K562 (cell line): ENCODE measurements around the gene WDFY2. TPM values are rescaled to one million over a fixed set of nuclear protein-coding genes. Genes with fewer than 3 reads are reported as not detected.

ENCODE experiments used
- ATAC-seq: fragments of 200-7000 bp; cut with Tn5 transposase; 3 replicates; pipeline ENCODE4 v1.9.1; 2020; ENCODE audit warnings: moderate library complexity
- BruUV-seq: library from RNA; stranded (reverse); fragments of 400-500 nt; replicated peaks from 2 replicates; lab custom pipeline; 2021; lab: Mats Ljungman, UMichigan
- CTCF ChIA-PET: fragments of 300-600 bp; formaldehyde crosslinking; extraction: SDS; loops from one replicate; lab custom pipeline; 2021; ENCODE audit warnings: low intra/inter-chr PET ratio; lab: Yijun Ruan, JAX
- POLR2A ChIA-PET: fragments of 300-600, 350-650 bp; sonication (Branson Sonifier 250); formaldehyde crosslinking; extraction: SDS; loops from one replicate; lab custom pipeline; 2021; ENCODE audit warnings: antibody characterized with exemption, inconsistent platforms; lab: Yijun Ruan, JAX
- DNase-seq, 4 experiments: peaks; one replicate each; pipeline versions ENCODE4 v3.0.0 to v3.0.0-alpha.2; 2011 to 2018; ENCODE audit warnings: low spot score in 3 of 4, mixed read lengths in 3 of 4; ENCODE audit errors: extremely low read depth in 1 of 4
- FAIRE-seq: peaks from 2 replicates; lab custom pipeline; 2011; peaks lifted over from hg19 to GRCh38; lab: Jason Lieb, UNC
- H2AFZ ChIP-seq: 2 replicates; pipeline ENCODE4 v1.6.0; 2011; ENCODE audit warnings: low read depth, low read length, control low read depth, inconsistent platforms
- H3K27ac ChIP-seq: fragments of 200-600 bp; 3 replicates; pipeline ENCODE4 v1.8.0; 2011; ENCODE audit warnings: low read depth, mild to moderate bottlenecking, control low read depth, inconsistent platforms, low read length, moderate library complexity, mixed read lengths; ENCODE audit errors: extremely low read depth
- H3K27me3 ChIP-seq, 2 experiments: fragments of 300-600 bp in 1 of 2; 2 replicates in 1 of 2; 3 replicates in 1 of 2; pipeline versions ENCODE4 v1.6.0 to v1.8.0; 2011; ENCODE audit warnings: inconsistent platforms in 2 of 2, low read length in 2 of 2, mild to moderate bottlenecking in 1 of 2, mixed read lengths in 1 of 2, moderate library complexity in 1 of 2; ENCODE audit not compliant: control insufficient read depth in 2 of 2, insufficient read depth in 2 of 2
- H3K36me3 ChIP-seq: fragments of 300-600 bp; 3 replicates; pipeline ENCODE4 v1.8.0; 2011; ENCODE audit warnings: mild to moderate bottlenecking, low read length, inconsistent platforms; ENCODE audit not compliant: control insufficient read depth, insufficient read depth
- H3K4me1 ChIP-seq, 2 experiments: fragments of 200-600 bp in 1 of 2; replicated peaks in 1 of 2; 2 replicates in 1 of 2; 3 replicates in 1 of 2; pipeline versions ENCODE4 v1.5.1 to v1.8.0; 2011; ENCODE audit warnings: inconsistent platforms in 2 of 2, low read length in 2 of 2, mild to moderate bottlenecking in 1 of 2, mixed read lengths in 1 of 2, moderate library complexity in 1 of 2; ENCODE audit not compliant: control insufficient read depth in 2 of 2, insufficient read depth in 2 of 2
- H3K4me2 ChIP-seq: 2 replicates; pipeline ENCODE4 v1.6.1; 2011; ENCODE audit warnings: low read length, control low read depth, inconsistent platforms, mixed read lengths; ENCODE audit not compliant: insufficient read depth
- H3K4me3 ChIP-seq: fragments of 200-600 bp; sonication (generic), shearing (Covaris generic); 2 replicates; pipeline ENCODE4 v1.5.1; 2016; ENCODE audit warnings: control low read depth, inconsistent platforms
- H3K79me2 ChIP-seq: fragments of 200-600 bp; 3 replicates; pipeline ENCODE4 v1.8.0; 2011; ENCODE audit warnings: low read length, inconsistent platforms; ENCODE audit not compliant: control insufficient read depth, insufficient read depth
- H3K9ac ChIP-seq, 2 experiments: 2 replicates each; pipeline versions ENCODE4 v1.6.0 to v1.6.1; 2011; ENCODE audit warnings: low read depth in 2 of 2, low read length in 2 of 2, control low read depth in 1 of 2, inconsistent platforms in 1 of 2, mild to moderate bottlenecking in 1 of 2, mixed read lengths in 1 of 2; ENCODE audit not compliant: insufficient read depth in 1 of 2
- H3K9me1 ChIP-seq: one replicate; pipeline ENCODE4 v1.6.0; 2011; ENCODE audit warnings: inconsistent platforms, mild to moderate bottlenecking, low read length, moderate library complexity; ENCODE audit not compliant: control insufficient read depth, insufficient read depth
- H3K9me3 ChIP-seq: replicated peaks from 2 replicates; pipeline ENCODE4 v1.5.1; 2011; ENCODE audit warnings: low read depth, low read length, inconsistent platforms; ENCODE audit not compliant: control insufficient read depth, insufficient read depth
- H4K20me1 ChIP-seq: replicated peaks from 2 replicates; pipeline ENCODE4 v1.6.1; 2011; ENCODE audit warnings: low read length, inconsistent platforms, mixed read lengths; ENCODE audit not compliant: control insufficient read depth, insufficient read depth
- CTBP1 ChIP-seq: fragments of 450-650 bp; IDR thresholded peaks from 2 replicates; pipeline ENCODE4 v1.6.1; 2016; ENCODE audit warnings: borderline replicate concordance
- RAD21 ChIP-seq, 2 experiments: fragments of 250-450 bp in 1 of 2; fragments of 450-650 bp in 1 of 2; sonication (Bioruptor Pico) in 1 of 2; formaldehyde crosslinking in 1 of 2; IDR thresholded peaks in 1 of 2; conservative IDR thresholded peaks in 1 of 2; 2 replicates each; pipeline versions ENCODE4 v1.4.0 to v1.8.0; 2020 to 2022; ENCODE audit warnings: mild to moderate bottlenecking in 2 of 2, moderate library complexity in 1 of 2
- SETDB1 ChIP-seq: IDR thresholded peaks from one replicate; pipeline ENCODE4 v1.6.1; 2012; ENCODE audit warnings: low read length, control low read depth, inconsistent platforms
- SMC3 ChIP-seq: conservative IDR thresholded peaks from 2 replicates; pipeline ENCODE4 v1.6.1; 2011; ENCODE audit warnings: low read depth, low read length, improper control_type of control experiment; ENCODE audit not compliant: insufficient read depth
- TEAD1 ChIP-seq, 2 experiments: fragments of 450-650 bp in 1 of 2; sonication (generic) in 1 of 2; formaldehyde crosslinking; IDR thresholded peaks; 2 replicates each; pipeline versions ENCODE4 v1.4.0 to v1.8.0; 2020 to 2022; ENCODE audit warnings: mild to moderate bottlenecking in 2 of 2, missing genetic modification reagents in 1 of 2
- WGBS: fragments of 100-300 bp; shearing (Covaris generic); methylation state at CpG from one replicate; pipeline ENCODE4 v1.1.6; 2016; ENCODE audit warnings: low coverage, mixed read lengths; ENCODE audit not compliant: insufficient coverage; ENCODE audit errors: missing lambda C conversion rate; 5-methylcytosine and 5-hydroxymethylcytosine counted together
- in situ Hi-C: fragments of 300-500 bp; cut with MboI; formaldehyde crosslinking; loops from 4 replicates; pipeline ENCODE4 v1.15.0; 2018; ENCODE audit warnings: inconsistent platforms, mixed read lengths
- intact Hi-C: fragments of 100-400 bp; cut with micrococcal nuclease; formaldehyde crosslinking; loops from 2 replicates; pipeline ENCODE4 v1.14.2; 2022
- polyA plus RNA-seq, 8 experiments: library from polyadenylated mRNA; depleted of rRNA in 4 of 8; stranded (reverse) in 5 of 8; unstranded in 3 of 8; fragments of >200 nt; fragmentation: Nextera tagmentation in 2 of 8; fragmentation: Illumina TruSeq in 1 of 8; extraction: Ambion mirVana in 2 of 8; extraction: Trizol in 1 of 8; gene quantifications; 2 replicates each; pipeline versions ENCODE4 v1.2.1 to v1.2.3, GENCODE V29; 2011 to 2014; ENCODE audit warnings: inconsistent platforms in 1 of 8, missing spikeins in 1 of 8
- total RNA-seq, 7 experiments: library from RNA; depleted of rRNA in 6 of 7; stranded (reverse); fragments of >200 nt in 6 of 7; fragmentation: Illumina TruSeq in 2 of 7; extraction: Trizol in 2 of 7; gene quantifications; 2 replicates each; pipeline versions ENCODE4 v1.2.1 to v1.2.3, GENCODE V29; 2011 to 2021; ENCODE audit warnings: low replicate concordance in 1 of 7
- TF ChIP-seq, protein P1 (sequence below): fragments of 450-650 bp; formaldehyde crosslinking; IDR thresholded peaks from 2 replicates; pipeline ENCODE4 v1.4.0; 2020; ENCODE audit warnings: mild to moderate bottlenecking, moderate library complexity
- TF ChIP-seq, protein P2 (sequence below): fragments of 450-650 bp; IDR thresholded peaks from 2 replicates; pipeline ENCODE4 v1.6.1; 2017; ENCODE audit warnings: antibody characterized with exemption

The WDFY2 gene
- total and polyA plus RNA-seq, 9 of the 15 experiments (the other 6 are each of a cell fraction or from before 2014, with no cell fraction given): 0.66 to 6.4 (median 4.4) TPM

DNA sequence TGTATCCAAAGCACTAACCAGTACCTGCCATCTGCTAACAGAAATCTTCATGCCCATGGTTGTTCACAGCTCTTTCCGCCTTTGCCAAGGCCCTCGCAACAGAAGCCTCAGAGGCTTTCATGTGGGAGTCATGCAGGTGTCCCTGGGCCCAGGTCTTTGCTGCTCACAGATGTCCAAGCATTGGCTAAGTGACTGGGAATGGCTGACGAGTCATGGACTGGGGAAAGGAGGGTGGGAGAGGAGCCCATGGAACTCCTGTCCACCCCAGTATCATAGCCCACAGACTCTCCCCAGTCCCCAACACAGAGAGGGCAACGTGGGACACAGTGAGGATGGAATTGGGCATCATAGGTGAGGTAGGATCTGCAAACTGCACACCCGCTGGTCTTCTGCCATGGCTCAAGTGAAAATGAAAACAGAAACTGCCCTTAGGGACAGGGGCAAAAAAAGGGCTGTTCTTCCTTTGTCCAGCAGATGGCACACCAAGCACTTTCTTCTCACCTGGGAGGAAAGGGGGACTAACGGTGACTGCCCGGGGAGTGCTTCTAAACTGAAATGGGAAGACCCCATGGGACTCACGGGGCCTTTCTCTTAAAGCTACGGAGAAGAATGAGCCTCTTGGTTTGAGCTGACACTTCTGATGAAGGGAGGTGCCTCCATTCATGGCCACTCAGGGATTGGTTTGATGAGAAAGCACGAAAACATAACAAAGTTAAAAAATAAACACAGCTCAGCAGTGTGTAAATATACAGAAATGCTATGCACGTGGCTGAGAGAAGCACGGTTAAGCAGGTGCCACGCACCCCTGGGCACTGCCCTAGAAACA lies 230.8 kb downstream of the WDFY2 start:
- no peaks in the 10 kb centered on the region; the same call in 1 of the 2 replicates for H4K20me1 ChIP-seq
- peak overlapping the region; percentile 31 to 49; a peak in 2 of 4 replicates for H3K9ac ChIP-seq
- H3K36me3 ChIP-seq: no peaks in the 10 kb centered on the region
- H3K4me1 ChIP-seq: peaks cover 6 to 16% of the 10 kb centered on the region in 2 experiments; a peak in 4 of 5 replicates
- no peaks in the 10 kb centered on the region for H3K79me2 ChIP-seq
- H2AFZ ChIP-seq: peak overlapping the region; percentile 82
- POLR2A ChIA-PET: interaction anchor here (1.0 kb wide), 1 partner anchor 313 kb away, joined by 3 read pairs; no protein-coding TSS in a partner anchor
- 18% methylated on average over 11 of the region's 13 CpGs for WGBS
- H3K4me2 ChIP-seq: peak overlapping the region; percentile 75
- in situ Hi-C loops (no loop called here), intact Hi-C loops (loop anchor here (1.0 to 2.0 kb wide), 3 partner anchors 34 to 386 kb away; no protein-coding TSS in a partner anchor)
- no TSS peak for BruUV-seq
- FAIRE-seq (peak; percentile 77), DNase-seq (peak; percentile 48 to 72 (median 57)), ATAC-seq (peak; percentile 91)
- CTCF ChIA-PET: interaction anchor here (1.3 kb wide), 1 partner anchor 314 kb away, joined by 4 read pairs; the partner anchor contains the start of gene NEK5
- H3K27me3 ChIP-seq: peaks cover 0 to 26% of the 10 kb centered on the region in 2 experiments; a peak in 3 of 5 replicates
- no peaks in the 10 kb centered on the region for H3K9me3 ChIP-seq
- H3K27ac ChIP-seq: no peak overlapping the region; the same call in 2 of the 3 replicates
- H3K4me3 ChIP-seq: no peak overlapping the region
- no peaks in the 10 kb centered on the region for H3K9me1 ChIP-seq
- TF ChIP-seq, protein P1, sequence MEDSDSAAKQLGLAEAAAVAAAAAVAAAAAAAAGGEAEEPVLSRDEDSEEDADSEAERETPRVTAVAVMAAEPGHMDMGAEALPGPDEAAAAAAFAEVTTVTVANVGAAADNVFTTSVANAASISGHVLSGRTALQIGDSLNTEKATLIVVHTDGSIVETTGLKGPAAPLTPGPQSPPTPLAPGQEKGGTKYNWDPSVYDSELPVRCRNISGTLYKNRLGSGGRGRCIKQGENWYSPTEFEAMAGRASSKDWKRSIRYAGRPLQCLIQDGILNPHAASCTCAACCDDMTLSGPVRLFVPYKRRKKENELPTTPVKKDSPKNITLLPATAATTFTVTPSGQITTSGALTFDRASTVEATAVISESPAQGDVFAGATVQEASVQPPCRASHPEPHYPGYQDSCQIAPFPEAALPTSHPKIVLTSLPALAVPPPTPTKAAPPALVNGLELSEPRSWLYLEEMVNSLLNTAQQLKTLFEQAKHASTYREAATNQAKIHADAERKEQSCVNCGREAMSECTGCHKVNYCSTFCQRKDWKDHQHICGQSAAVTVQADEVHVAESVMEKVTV (CRISPR knock-in tag): 0 out of 2 replicates have a peak, but pooled peaks have one; percentile 41
- TF ChIP-seq SMC3 (peak; percentile 59), CTBP1 (0 out of 2 replicates have a peak, but pooled peaks have one; percentile 16), TEAD1 (CRISPR knock-in tag; IDR thresholded peaks at IDR 0.05) (0 out of 4 replicates have a peak, but pooled peaks of 1 of the 2 experiments have one; percentile 36), SETDB1 (no peak), RAD21 (CRISPR knock-in tag; conservative IDR thresholded peaks at IDR 0.05 in 1 of 2, IDR thresholded peaks at IDR 0.05 in 1 of 2) (peak; percentile 54 to 75)
- TF ChIP-seq, protein P2, sequence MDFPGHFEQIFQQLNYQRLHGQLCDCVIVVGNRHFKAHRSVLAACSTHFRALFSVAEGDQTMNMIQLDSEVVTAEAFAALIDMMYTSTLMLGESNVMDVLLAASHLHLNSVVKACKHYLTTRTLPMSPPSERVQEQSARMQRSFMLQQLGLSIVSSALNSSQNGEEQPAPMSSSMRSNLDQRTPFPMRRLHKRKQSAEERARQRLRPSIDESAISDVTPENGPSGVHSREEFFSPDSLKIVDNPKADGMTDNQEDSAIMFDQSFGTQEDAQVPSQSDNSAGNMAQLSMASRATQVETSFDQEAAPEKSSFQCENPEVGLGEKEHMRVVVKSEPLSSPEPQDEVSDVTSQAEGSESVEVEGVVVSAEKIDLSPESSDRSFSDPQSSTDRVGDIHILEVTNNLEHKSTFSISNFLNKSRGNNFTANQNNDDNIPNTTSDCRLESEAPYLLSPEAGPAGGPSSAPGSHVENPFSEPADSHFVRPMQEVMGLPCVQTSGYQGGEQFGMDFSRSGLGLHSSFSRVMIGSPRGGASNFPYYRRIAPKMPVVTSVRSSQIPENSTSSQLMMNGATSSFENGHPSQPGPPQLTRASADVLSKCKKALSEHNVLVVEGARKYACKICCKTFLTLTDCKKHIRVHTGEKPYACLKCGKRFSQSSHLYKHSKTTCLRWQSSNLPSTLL: no peak
